HCT116 (cell line): ENCODE measurements around the gene NFIB. TPM values are rescaled to one million over a fixed set of nuclear protein-coding genes. Genes with fewer than 3 reads are reported as not detected.

Experiments
- ATAC-seq: fragments of 200-7000 bp; cut with Tn5 transposase; 2 replicates; pipeline ENCODE4 v1.9.1; 2020; ENCODE audit warnings: mild to moderate bottlenecking, moderate library complexity
- BruUV-seq: library from RNA; stranded (reverse); fragments of 400-500 nt; replicated peaks from 2 replicates; lab custom pipeline; 2021; lab: Mats Ljungman, UMichigan
- CTCF ChIA-PET: fragments of 300-600 bp; sonication (Branson Sonifier 250); formaldehyde crosslinking; loops from one replicate; lab custom pipeline; 2021; ENCODE audit warnings: antibody characterized with exemption; lab: Charles Lee
- POLR2A ChIA-PET: fragments of 300-600, 350-600 bp; sonication (Branson Sonifier 250); formaldehyde crosslinking; loops from one replicate; lab custom pipeline; 2021; ENCODE audit warnings: antibody characterized with exemption; lab: Charles Lee
- RAD21 ChIA-PET, 2 experiments: fragments of 300-600 bp; sonication (Branson Sonifier 250); formaldehyde crosslinking; loops; one replicate each; lab custom pipeline; 2023; ENCODE audit warnings: low total read pairs in 2 of 2; ENCODE audit not compliant: uncharacterized antibody in 2 of 2, unreplicated experiment in 2 of 2, low non-redundant PET in 1 of 2; lab: Charles Lee
- DNase-seq: peaks from one replicate; pipeline ENCODE4 v3.0.0-alpha.2; 2010; ENCODE audit warnings: low read depth, low spot score
- H2AFZ ChIP-seq: fragments of 200-600 bp; shearing (Covaris generic), sonication (generic); 2 replicates; pipeline ENCODE4 v1.6.1; 2017; ENCODE audit warnings: low read depth, mixed run types, mixed read lengths, antibody characterized with exemption, low read length; ENCODE audit not compliant: poor library complexity, severe bottlenecking
- H3K27ac ChIP-seq: 2 replicates; pipeline ENCODE4 v1.5.1; 2012; ENCODE audit warnings: low read depth, low read length
- H3K27me3 ChIP-seq: fragments of 200-600 bp; sonication (generic); 2 replicates; pipeline ENCODE4 v1.6.1; 2016; ENCODE audit warnings: mixed run types, low read length, mixed read lengths; ENCODE audit not compliant: insufficient read depth
- H3K36me3 ChIP-seq, 2 experiments: fragments of 200-500 bp in 1 of 2; fragments of 200-600 bp in 1 of 2; sonication (Bioruptor generic) in 1 of 2; sonication (generic) in 1 of 2; 2 replicates each; pipeline versions ENCODE4 v1.5.1 to v1.6.1; 2014 to 2016; ENCODE audit warnings: low read length in 2 of 2, inconsistent platforms in 1 of 2, mixed read lengths in 1 of 2, mixed run types in 1 of 2; ENCODE audit not compliant: insufficient read depth in 2 of 2, control insufficient read depth in 1 of 2
- H3K4me1 ChIP-seq, 2 experiments: fragments of 200-600 bp in 1 of 2; sonication (generic) in 1 of 2; 2 replicates each; pipeline versions ENCODE4 v1.5.1 to v1.6.1; 2012 to 2017; ENCODE audit warnings: low read length in 2 of 2, inconsistent platforms in 1 of 2, mild to moderate bottlenecking in 1 of 2, mixed read lengths in 1 of 2, mixed run types in 1 of 2, moderate library complexity in 1 of 2; ENCODE audit not compliant: insufficient read depth in 2 of 2, control insufficient read depth in 1 of 2
- H3K4me2 ChIP-seq: fragments of 200-600 bp; sonication (generic); 2 replicates; pipeline ENCODE4 v1.6.1; 2017; ENCODE audit warnings: mixed run types, low read length, mixed read lengths
- H3K4me3 ChIP-seq, 2 experiments: fragments of 200-600 bp in 1 of 2; sonication (generic) in 1 of 2; replicated peaks in 1 of 2; 2 replicates each; pipeline ENCODE4 v1.5.1; 2011 to 2016; ENCODE audit warnings: low read length in 2 of 2, control low read depth in 1 of 2, low read depth in 1 of 2, mild to moderate bottlenecking in 1 of 2, mixed read lengths in 1 of 2, mixed run types in 1 of 2
- H3K79me2 ChIP-seq: fragments of 200-600 bp; sonication (generic); 2 replicates; pipeline ENCODE4 v1.6.1; 2017; ENCODE audit warnings: mild to moderate bottlenecking, mixed run types, low read length, moderate library complexity, mixed read lengths; ENCODE audit not compliant: insufficient read depth
- H3K9ac ChIP-seq: fragments of 200-600 bp; sonication (generic); 2 replicates; pipeline ENCODE4 v1.6.1; 2016; ENCODE audit warnings: low read length, mixed read lengths
- H3K9me2 ChIP-seq: fragments of 200-600 bp; sonication (generic), shearing (Covaris generic); 2 replicates; pipeline ENCODE4 v1.6.1; 2017; ENCODE audit warnings: mixed run types, mild to moderate bottlenecking, moderate library complexity; ENCODE audit not compliant: insufficient read depth
- H3K9me3 ChIP-seq, 2 experiments: fragments of 200-500 bp in 1 of 2; fragments of 200-600 bp in 1 of 2; sonication (Bioruptor generic) in 1 of 2; sonication (generic) in 1 of 2; 2 replicates each; pipeline ENCODE4 v1.6.1; 2014 to 2017; ENCODE audit warnings: low read length in 2 of 2, mixed read lengths in 2 of 2, inconsistent platforms in 1 of 2, low read depth in 1 of 2, mild to moderate bottlenecking in 1 of 2, mixed run types in 1 of 2, moderate library complexity in 1 of 2; ENCODE audit not compliant: control insufficient read depth in 1 of 2, insufficient read depth in 1 of 2
- H4K20me1 ChIP-seq: fragments of 200-600 bp; sonication (generic), shearing (Covaris generic); 2 replicates; pipeline ENCODE4 v1.6.1; 2017; ENCODE audit warnings: mixed run types, mild to moderate bottlenecking, moderate library complexity; ENCODE audit not compliant: insufficient read depth
- CEBPB ChIP-seq: IDR thresholded peaks from 2 replicates; pipeline ENCODE4 v1.6.1; 2012; ENCODE audit warnings: low read depth
- EGR1 ChIP-seq: IDR thresholded peaks from 2 replicates; pipeline ENCODE4 v1.6.1; 2012; ENCODE audit warnings: low read depth
- EZH2 ChIP-seq: fragments of 200-600 bp; sonication (generic); IDR thresholded peaks from 2 replicates; pipeline ENCODE4 v1.6.1; 2017; ENCODE audit warnings: antibody characterized with exemption, mixed run types
- FOSL1 ChIP-seq: IDR thresholded peaks from 2 replicates; pipeline ENCODE4 v1.6.1; 2012; ENCODE audit warnings: low read depth
- JUND ChIP-seq: IDR thresholded peaks from 2 replicates; pipeline ENCODE4 v1.6.1; 2012
- POLR2A ChIP-seq: IDR thresholded peaks from 2 replicates; pipeline ENCODE4 v1.7.0; 2011; ENCODE audit warnings: borderline replicate concordance; ENCODE audit not compliant: insufficient read depth, insufficient read length; ENCODE audit errors: extremely low read depth
- RAD21 ChIP-seq: IDR thresholded peaks from 2 replicates; pipeline ENCODE4 v1.6.1; 2012; ENCODE audit warnings: low read depth, mild to moderate bottlenecking
- SIN3A ChIP-seq: IDR thresholded peaks from 2 replicates; pipeline ENCODE4 v1.6.1; 2012; ENCODE audit warnings: low read depth
- SP1 ChIP-seq: IDR thresholded peaks from 2 replicates; pipeline ENCODE4 v1.6.1; 2012; ENCODE audit warnings: low read depth
- ZFX ChIP-seq: fragments of 450-650 bp; IDR thresholded peaks from 2 replicates; pipeline ENCODE4 v1.6.1; 2017
- intact Hi-C: fragments of 100-400 bp; cut with micrococcal nuclease; formaldehyde crosslinking; loops from 2 replicates; pipeline ENCODE4 v1.10.0; 2022
- total RNA-seq: library from RNA; stranded (reverse); gene quantifications from one replicate; pipeline ENCODE4 v1.2.1, GENCODE V29; 2021; ENCODE audit not compliant: unreplicated experiment
- TF ChIP-seq, protein P1 (sequence below), 3 experiments: fragments of 200-600 bp in 1 of 3; sonication (generic) in 1 of 3; IDR thresholded peaks in 2 of 3; conservative IDR thresholded peaks in 1 of 3; 2 replicates each; pipeline ENCODE4 v1.5.1; 2012 to 2017; ENCODE audit warnings: low read depth in 2 of 3, low read length in 2 of 3, antibody characterized with exemption in 1 of 3, borderline replicate concordance in 1 of 3, control low read depth in 1 of 3, mild to moderate bottlenecking in 1 of 3, mixed read lengths in 1 of 3, mixed run types in 1 of 3, moderate library complexity in 1 of 3; ENCODE audit not compliant: insufficient read depth in 1 of 3
- TF ChIP-seq, protein P2 (sequence below): IDR thresholded peaks from 2 replicates; pipeline ENCODE4 v1.6.1; 2012
- TF ChIP-seq, protein P3 (sequence below): IDR thresholded peaks from 2 replicates; pipeline ENCODE4 v1.6.1; 2011; ENCODE audit warnings: mild to moderate bottlenecking, low read length, moderate library complexity; ENCODE audit not compliant: insufficient replicate concordance; ENCODE audit errors: extremely low read depth

Gene NFIB
- total RNA-seq, 1 experiment from 2014 or later = 6.6 TPM

DNA sequence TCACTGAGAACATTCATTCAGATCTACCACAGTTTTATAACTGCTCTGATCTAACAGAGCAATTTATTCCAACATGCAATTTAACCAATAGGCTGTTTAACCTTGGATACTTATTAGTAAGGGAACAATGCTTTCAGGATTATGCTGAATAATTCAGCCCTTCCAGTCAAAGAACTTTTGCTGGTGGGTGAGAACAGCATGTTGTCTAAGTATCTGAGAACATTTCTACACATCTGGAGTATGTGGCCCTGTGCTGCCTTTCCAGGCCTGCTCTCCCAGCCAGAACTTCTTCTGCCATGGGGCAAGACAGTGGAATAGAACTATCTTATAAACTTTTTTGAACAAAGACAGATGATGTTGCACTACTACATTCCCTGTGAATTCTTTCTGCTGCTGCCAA, 55.8 kb downstream of the NFIB start:
- H3K27me3 ChIP-seq = no peaks in the 10 kb centered on the region
- ATAC-seq (no peak), DNase-seq (no peak)
- intact Hi-C loops = no loop called here
- H3K9me2 ChIP-seq = no peaks in the 10 kb centered on the region
- H3K27ac ChIP-seq = no peak overlapping the region
- ChIA-PET RAD21 (no interaction called here), CTCF (no interaction called here), POLR2A (no interaction called here)
- no peaks in the 10 kb centered on the region for H3K79me2 ChIP-seq
- no TSS peak for BruUV-seq
- no peaks in the 10 kb centered on the region for H3K36me3 ChIP-seq
- H2AFZ ChIP-seq = no peak overlapping the region
- no peak overlapping the region for H3K4me3 ChIP-seq
- no peak overlapping the region for H3K4me2 ChIP-seq
- no peaks in the 10 kb centered on the region for H3K9me3 ChIP-seq
- no peak overlapping the region for H3K9ac ChIP-seq
- no peaks in the 10 kb centered on the region for H4K20me1 ChIP-seq
- TF ChIP-seq JUND (no peak), SIN3A (no peak), POLR2A (no peak), EZH2 (no peak), EGR1 (no peak), FOSL1 (no peak), ZFX (no peak), SP1 (no peak), CEBPB (no peak), RAD21 (no peak)
- TF ChIP-seq, protein P1, sequence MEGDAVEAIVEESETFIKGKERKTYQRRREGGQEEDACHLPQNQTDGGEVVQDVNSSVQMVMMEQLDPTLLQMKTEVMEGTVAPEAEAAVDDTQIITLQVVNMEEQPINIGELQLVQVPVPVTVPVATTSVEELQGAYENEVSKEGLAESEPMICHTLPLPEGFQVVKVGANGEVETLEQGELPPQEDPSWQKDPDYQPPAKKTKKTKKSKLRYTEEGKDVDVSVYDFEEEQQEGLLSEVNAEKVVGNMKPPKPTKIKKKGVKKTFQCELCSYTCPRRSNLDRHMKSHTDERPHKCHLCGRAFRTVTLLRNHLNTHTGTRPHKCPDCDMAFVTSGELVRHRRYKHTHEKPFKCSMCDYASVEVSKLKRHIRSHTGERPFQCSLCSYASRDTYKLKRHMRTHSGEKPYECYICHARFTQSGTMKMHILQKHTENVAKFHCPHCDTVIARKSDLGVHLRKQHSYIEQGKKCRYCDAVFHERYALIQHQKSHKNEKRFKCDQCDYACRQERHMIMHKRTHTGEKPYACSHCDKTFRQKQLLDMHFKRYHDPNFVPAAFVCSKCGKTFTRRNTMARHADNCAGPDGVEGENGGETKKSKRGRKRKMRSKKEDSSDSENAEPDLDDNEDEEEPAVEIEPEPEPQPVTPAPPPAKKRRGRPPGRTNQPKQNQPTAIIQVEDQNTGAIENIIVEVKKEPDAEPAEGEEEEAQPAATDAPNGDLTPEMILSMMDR (IDR thresholded peaks at IDR 0.05 in 2 of 3, conservative IDR thresholded peaks at IDR 0.05 in 1 of 3; ENCODE audit: borderline replicate concordance in 1 of 3, insufficient read depth in 1 of 3, low read depth in 2 of 3, low read length in 2 of 3) = no peak
- TF ChIP-seq, protein P2, sequence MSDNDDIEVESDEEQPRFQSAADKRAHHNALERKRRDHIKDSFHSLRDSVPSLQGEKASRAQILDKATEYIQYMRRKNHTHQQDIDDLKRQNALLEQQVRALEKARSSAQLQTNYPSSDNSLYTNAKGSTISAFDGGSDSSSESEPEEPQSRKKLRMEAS = no peak
- TF ChIP-seq, protein P3, sequence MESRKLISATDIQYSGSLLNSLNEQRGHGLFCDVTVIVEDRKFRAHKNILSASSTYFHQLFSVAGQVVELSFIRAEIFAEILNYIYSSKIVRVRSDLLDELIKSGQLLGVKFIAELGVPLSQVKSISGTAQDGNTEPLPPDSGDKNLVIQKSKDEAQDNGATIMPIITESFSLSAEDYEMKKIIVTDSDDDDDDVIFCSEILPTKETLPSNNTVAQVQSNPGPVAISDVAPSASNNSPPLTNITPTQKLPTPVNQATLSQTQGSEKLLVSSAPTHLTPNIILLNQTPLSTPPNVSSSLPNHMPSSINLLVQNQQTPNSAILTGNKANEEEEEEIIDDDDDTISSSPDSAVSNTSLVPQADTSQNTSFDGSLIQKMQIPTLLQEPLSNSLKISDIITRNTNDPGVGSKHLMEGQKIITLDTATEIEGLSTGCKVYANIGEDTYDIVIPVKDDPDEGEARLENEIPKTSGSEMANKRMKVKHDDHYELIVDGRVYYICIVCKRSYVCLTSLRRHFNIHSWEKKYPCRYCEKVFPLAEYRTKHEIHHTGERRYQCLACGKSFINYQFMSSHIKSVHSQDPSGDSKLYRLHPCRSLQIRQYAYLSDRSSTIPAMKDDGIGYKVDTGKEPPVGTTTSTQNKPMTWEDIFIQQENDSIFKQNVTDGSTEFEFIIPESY = no peak
- TF ChIP-seq, all 23 proteins: peak for 0
- H3K4me1 ChIP-seq = no peaks in the 10 kb centered on the region; a peak in 1 of 4 replicates
